HEK293T (cell line): Measurements from ENCODE around the gene DLK1.

Experiments used
- FOXK2 ChIP-seq: fragments of 450-650 bp; IDR thresholded peaks from 2 replicates; pipeline ENCODE4 v1.6.1; 2016; ENCODE audit warnings: mild to moderate bottlenecking
- FOXM1 ChIP-seq: fragments of 450-650 bp; IDR thresholded peaks from 2 replicates; pipeline ENCODE4 v1.6.1; 2017; ENCODE audit warnings: mild to moderate bottlenecking, borderline replicate concordance
- TARDBP ChIP-seq: fragments of 450-650 bp; IDR thresholded peaks from 2 replicates; pipeline ENCODE4 v1.6.1; 2016

GRCh38 chr14:100695423-100695738 is 31.3 kb upstream of the DLK1 start:
- TF ChIP-seq FOXK2 (no peak), FOXM1 (no peak), TARDBP (no peak)
